Right lobe of liver (tissue), 6 donors: Measurements from ENCODE around the gene NOS1AP. TPM values are rescaled to one million over a fixed set of nuclear protein-coding genes. Genes with fewer than 3 reads are reported as not detected.

Source experiments
- ATAC-seq, 4 donors: fragments of 200-7000 bp; cut with Tn5 transposase; one replicate each; pipeline ENCODE4 v1.9.1; 2020; ENCODE audit warnings: mild to moderate bottlenecking in 4 of 4, moderate library complexity in 4 of 4
- DNase-seq, 3 donors: peaks; one replicate each; pipeline ENCODE4 v3.0.0-alpha.2; 2020
- H3K27ac ChIP-seq, 3 donors: fragments of 200-600 bp; one replicate each; pipeline ENCODE4 v1.8.0; 2022
- H3K27me3 ChIP-seq, 2 donors: fragments of 200-600 bp; one replicate each; pipeline ENCODE4 v1.8.0; 2022
- H3K36me3 ChIP-seq, 4 donors: fragments of 200-600 bp; sonication (generic) in 1 of 4; one replicate each; pipeline versions ENCODE4 v1.5.1 to v1.8.0; 2017 to 2022; ENCODE audit warnings: control low read depth in 1 of 4
- H3K4me1 ChIP-seq, 4 donors: fragments of 200-600 bp; sonication (generic) in 1 of 4; one replicate each; pipeline versions ENCODE4 v1.5.1 to v1.8.0; 2017 to 2022; ENCODE audit warnings: control low read depth in 1 of 4
- H3K4me3 ChIP-seq, 3 donors: fragments of 200-600 bp; one replicate each; pipeline ENCODE4 v1.8.0; 2022
- H3K9me3 ChIP-seq, 4 donors: fragments of 200-600 bp; sonication (generic) in 1 of 4; one replicate each; pipeline versions ENCODE4 v1.5.1 to v1.8.0; 2017 to 2022; ENCODE audit warnings: control low read depth in 1 of 4
- CTCF ChIP-seq, 4 donors: fragments of 200-600 bp in 3 of 4; fragments of 450-650 bp in 1 of 4; IDR thresholded peaks; one replicate each; pipeline versions ENCODE4 v1.5.1 to v1.8.0; 2016 to 2022; ENCODE audit warnings: antibody characterized with exemption in 4 of 4, mild to moderate bottlenecking in 2 of 4
- POLR2A ChIP-seq: fragments of 450-650 bp; IDR thresholded peaks from one replicate; pipeline ENCODE4 v1.6.1; 2017; ENCODE audit warnings: antibody characterized with exemption, mild to moderate bottlenecking
- WGBS: methylation state at CpG from one replicate; pipeline ENCODE4 v1.1.6; 2018; ENCODE audit warnings: low coverage, low lambda C conversion rate; ENCODE audit not compliant: insufficient coverage; ENCODE audit errors: missing lambda C conversion rate; 5-methylcytosine and 5-hydroxymethylcytosine counted together
- intact Hi-C, 2 donors: fragments of 100-400 bp; cut with DNase I; formaldehyde crosslinking; loops; one replicate each; pipeline versions ENCODE4 v1.11.2 to v1.14.1; 2022
- total RNA-seq, 6 experiments: library from RNA; depleted of rRNA in 2 of 6; stranded (reverse); fragments of >200 nt in 2 of 6; fragmentation: NEBNext Ultra II Directional in 3 of 6; extraction: Animal tissue kit (Norgen Biotek cat#: 25700) in 3 of 6; gene quantifications; one replicate each; pipeline versions ENCODE4 v1.1.0 to v1.2.4, GENCODE V29; 2016 to 2023
- donor health status: DM: no; HTN: yes; CAD: no.
- donor health status: DM: no; HTN: no; CAD: no.
- donor health status: DM: no; HTN: no; CAD: no.
- donor health status: DM: no; HTN: yes; CAD: no.
- donor health status: DM: no; HTN: yes; CAD: no.

Gene NOS1AP
- total RNA-seq, 6 experiments from 2014 or later: 4.7 to 24.8 (median 11.6) TPM

- Histone ChIP-seq H3K9me3 (no peaks in the 10 kb centered on the region), H3K36me3 (peaks cover 0 to 9% (median 0%) of the 10 kb centered on the region in 4 donors), H3K27me3 (no peaks in the 10 kb centered on the region), H3K4me1 (peaks cover 0 to 18% (median 3%) of the 10 kb centered on the region in 4 donors), H3K27ac (peak overlapping the region; percentile 88 to 95 (median 92)), H3K4me3 (no peak overlapping the region)
- WGBS: 90% methylated on average over 6 of the region's 8 CpGs
- DNase-seq (no peak), ATAC-seq (peak in 2 of 4 donors; percentile 1 to 2)
- no peak for TF ChIP-seq CTCF (IDR thresholded peaks at IDR 0.05)
- no peak for TF ChIP-seq POLR2A
- intact Hi-C loops: loop anchor here in 1 of 2 donors (10.0 kb wide), 1 partner anchor 333 kb away; no protein-coding TSS in a partner anchor
Observed at GRCh38 chr1:162388083-162388594, 318.6 kb downstream of the NOS1AP start.

- TF ChIP-seq CTCF (IDR thresholded peaks at IDR 0.05): no peak
- TF ChIP-seq POLR2A: peak; percentile 74
- Histone ChIP-seq H3K4me1 (peaks cover 0 to 18% (median 3%) of the 10 kb centered on the region in 4 donors), H3K27ac (peak overlapping the region; percentile 88 to 95 (median 92))
Observed at GRCh38 chr1:162388615-162389014, 319.1 kb downstream of the NOS1AP start.

GRCh38 chr1:162389021-162389818 is 319.7 kb downstream of the NOS1AP start:
- intact Hi-C loops: loop anchor here in 1 of 2 donors (10.0 kb wide), 1 partner anchor 334 kb away; no protein-coding TSS in a partner anchor
- DNase-seq (peak in 1 of 3 donors; percentile 51), ATAC-seq (peak; percentile 7 to 66 (median 48))
- WGBS: 20% methylated on average over 10 of the region's 11 CpGs
- Histone ChIP-seq H3K36me3 (no peaks in the 10 kb centered on the region), H3K9me3 (no peaks in the 10 kb centered on the region), H3K27ac (peak overlapping the region; percentile 88 to 95 (median 92)), H3K4me1 (peaks cover 0 to 18% (median 3%) of the 10 kb centered on the region in 4 donors), H3K4me3 (no peak overlapping the region), H3K27me3 (no peaks in the 10 kb centered on the region)
- no peak for TF ChIP-seq CTCF (IDR thresholded peaks at IDR 0.05)
- TF ChIP-seq POLR2A: no peak

More at GRCh38 chr1:162388615-162389014, 319.1 kb downstream of the NOS1AP start:
- intact Hi-C loops: loop anchor here in 1 of 2 donors (10.0 kb wide), 1 partner anchor 334 kb away; no protein-coding TSS in a partner anchor
- Histone ChIP-seq H3K36me3 (peaks cover 0 to 4% (median 0%) of the 10 kb centered on the region in 4 donors), H3K4me3 (no peak overlapping the region), H3K27me3 (no peaks in the 10 kb centered on the region), H3K9me3 (no peaks in the 10 kb centered on the region)
- DNase-seq (peak; percentile 75 to 90 (median 89)), ATAC-seq (peak; percentile 91 to 94 (median 92))
- 39% methylated on average over 4 of the region's 5 CpGs for WGBS

- ATAC-seq (peak in 2 of 4 donors; percentile 3 to 4), DNase-seq (no peak)
- TF ChIP-seq CTCF (IDR thresholded peaks at IDR 0.05) (no peak), POLR2A (no peak)
- no peaks in the 10 kb centered on the region for H3K27me3 ChIP-seq
- intact Hi-C loops: loop anchor here (5.0 to 10.0 kb wide), 2 partner anchors 333 to 335 kb away; no protein-coding TSS in a partner anchor
- no CpG with 5 or more reads among the region's 9 CpGs for whole genome bisulfite sequencing
- H3K4me3 ChIP-seq: no peak overlapping the region
- no peaks in the 10 kb centered on the region for H3K36me3 ChIP-seq
- H3K27ac ChIP-seq: peak overlapping the region in 2 of 3 donors; percentile 92 to 95
- H3K4me1 ChIP-seq: peaks cover 0 to 18% (median 3%) of the 10 kb centered on the region in 4 donors
- no peaks in the 10 kb centered on the region for H3K9me3 ChIP-seq
Observed at GRCh38 chr1:162389971-162390370, 320.5 kb downstream of the NOS1AP start.
